Activated CD4-positive, alpha-beta T cell treated with anti-CD3 and anti-CD28 coated beads for 24 hours (primary cell): ENCODE measurements around the gene ZFP92.

ENCODE experiments used
- DNase-seq, 2 donors: peaks; one replicate each; pipeline ENCODE4 v3.0.0-alpha.2; 2020; ENCODE audit warnings: low read depth in 2 of 2

Gene ZFP92

GRCh38 chrX:153408221-153408721 lies 3.0 kb upstream of the ZFP92 start:
- no peak for DNase-seq

GRCh38 chrX:153408871-153409351 lies 2.4 kb upstream of the ZFP92 start:
- DNase-seq, result no peak

GRCh38 chrX:153409414-153410101 lies 1.7 kb upstream of the ZFP92 start:
- no peak for DNase-seq

- no peak for DNase-seq
Observed at GRCh38 chrX:153410373-153410772, 899 bp upstream of the ZFP92 start.

- no peak for DNase-seq
Observed at GRCh38 chrX:153410888-153411254, 401 bp upstream of the ZFP92 start.

DNA sequence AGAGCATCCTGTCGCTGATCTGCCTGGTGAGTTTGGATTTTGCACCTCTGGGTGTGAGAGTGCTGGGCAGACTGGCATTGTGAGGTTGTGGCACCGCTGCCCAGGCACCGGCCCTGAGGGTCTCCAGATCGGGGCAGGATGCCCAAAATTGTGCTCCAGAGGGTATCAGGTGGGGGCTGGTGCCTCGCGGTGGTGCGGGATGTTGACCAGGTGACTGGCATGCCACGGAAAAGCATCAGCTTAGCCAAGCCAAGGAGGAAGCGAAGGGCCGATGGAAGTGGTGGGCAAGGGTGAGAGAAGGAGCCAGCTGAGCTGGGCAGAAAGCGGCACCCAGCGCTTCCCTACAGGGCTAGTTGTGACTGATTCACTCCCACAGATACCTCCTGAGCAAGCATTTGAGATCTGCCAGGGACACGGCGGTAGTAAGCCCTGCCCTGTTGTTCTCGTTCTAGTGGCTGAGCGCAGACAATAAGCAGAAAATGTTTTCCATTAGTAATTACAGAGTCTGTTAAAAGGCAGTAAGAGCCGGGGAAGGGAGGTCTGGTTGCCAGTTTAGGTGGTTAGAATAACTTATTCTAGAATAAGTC lies 809 bp downstream of the ZFP92 start:
- DNase-seq, result no peak

DNA sequence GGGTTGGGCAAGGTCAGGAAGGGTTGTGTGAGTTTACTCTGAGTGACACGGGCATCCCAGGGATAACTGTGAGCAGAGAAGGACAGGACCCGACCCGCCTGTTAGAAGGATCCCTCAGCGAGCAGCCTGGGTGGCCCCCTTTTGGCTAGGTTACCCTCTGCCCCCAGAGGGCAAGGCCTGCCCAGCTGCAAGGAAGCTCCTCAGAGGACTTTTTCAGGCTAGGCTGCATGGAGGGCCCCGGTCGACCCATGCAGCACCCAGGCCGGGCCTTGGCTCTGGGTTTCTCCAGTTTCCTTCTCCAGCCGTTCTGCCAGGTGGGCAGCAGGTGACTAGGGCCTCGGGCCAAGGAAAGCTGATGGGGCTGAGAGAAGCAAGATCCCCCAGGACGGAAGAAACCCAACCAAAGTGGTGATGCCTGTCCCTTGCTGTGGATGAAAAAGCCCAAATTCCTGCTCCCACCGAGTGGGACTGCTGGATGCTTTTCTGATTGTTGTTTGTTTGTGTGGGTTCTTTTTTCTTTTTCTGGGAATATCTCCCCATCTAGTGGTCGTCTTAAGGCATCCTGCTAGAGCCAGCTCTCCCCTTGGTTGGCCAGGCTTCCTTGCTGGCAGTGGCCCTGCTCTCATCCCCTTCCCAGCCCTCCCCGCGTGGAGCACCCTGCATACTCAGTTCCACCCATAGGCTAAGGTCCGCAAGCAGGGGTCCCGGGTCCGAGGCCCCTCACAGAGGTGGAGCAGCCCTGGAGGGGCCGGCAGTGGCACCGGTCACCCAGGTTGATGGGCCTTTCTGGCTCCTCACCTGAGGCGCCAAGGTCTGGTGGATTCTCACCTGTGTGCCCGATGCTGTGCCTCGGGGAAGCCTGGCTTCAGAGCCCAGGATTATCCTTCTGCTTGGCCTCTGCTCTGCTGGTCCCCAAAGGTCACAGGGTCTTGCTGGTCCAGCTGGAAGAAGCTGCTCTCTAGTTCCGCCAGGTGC lies 1.8 kb downstream of the ZFP92 start:
- no peak for DNase-seq

GRCh38 chrX:153413731-153414130 lies 2.5 kb downstream of the ZFP92 start:
- no peak for DNase-seq

GRCh38 chrX:153414856-153415510 lies 3.7 kb downstream of the ZFP92 start:
- no peak for DNase-seq

DNA sequence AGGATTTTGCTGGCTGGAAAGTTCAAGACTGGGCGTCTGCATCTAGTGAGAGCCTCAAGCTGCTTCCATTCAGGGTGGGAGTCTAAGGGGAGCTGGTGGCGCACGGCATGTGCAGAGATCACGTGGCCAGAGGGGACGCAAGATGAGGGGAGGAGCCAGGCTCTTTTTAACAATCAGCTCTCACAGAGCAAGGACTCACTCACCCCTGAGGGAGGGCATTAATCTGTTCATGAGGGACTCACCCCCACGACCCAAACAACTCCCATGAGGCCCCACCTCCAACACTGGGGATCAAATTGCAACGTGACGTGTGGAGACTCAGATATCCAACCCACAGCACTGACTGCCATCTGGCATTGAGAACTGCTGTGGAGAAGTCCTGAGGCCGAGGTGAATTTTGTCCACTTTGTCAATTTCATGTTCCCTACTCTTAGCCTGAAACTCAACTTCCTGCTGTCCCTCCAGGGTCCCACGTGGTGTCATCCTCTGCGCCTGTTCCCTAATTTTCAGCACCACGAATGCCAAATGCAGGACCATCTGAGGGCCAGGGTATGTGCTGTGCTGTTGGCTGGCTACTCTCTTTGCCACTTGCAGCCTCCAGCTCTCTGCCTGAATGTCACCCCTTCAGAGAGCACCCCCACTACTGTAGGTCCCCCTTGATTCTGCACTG lies 5.6 kb downstream of the ZFP92 start:
- no peak for DNase-seq

GRCh38 chrX:153417637-153418036 lies 6.4 kb downstream of the ZFP92 start:
- DNase-seq, result no peak

DNA sequence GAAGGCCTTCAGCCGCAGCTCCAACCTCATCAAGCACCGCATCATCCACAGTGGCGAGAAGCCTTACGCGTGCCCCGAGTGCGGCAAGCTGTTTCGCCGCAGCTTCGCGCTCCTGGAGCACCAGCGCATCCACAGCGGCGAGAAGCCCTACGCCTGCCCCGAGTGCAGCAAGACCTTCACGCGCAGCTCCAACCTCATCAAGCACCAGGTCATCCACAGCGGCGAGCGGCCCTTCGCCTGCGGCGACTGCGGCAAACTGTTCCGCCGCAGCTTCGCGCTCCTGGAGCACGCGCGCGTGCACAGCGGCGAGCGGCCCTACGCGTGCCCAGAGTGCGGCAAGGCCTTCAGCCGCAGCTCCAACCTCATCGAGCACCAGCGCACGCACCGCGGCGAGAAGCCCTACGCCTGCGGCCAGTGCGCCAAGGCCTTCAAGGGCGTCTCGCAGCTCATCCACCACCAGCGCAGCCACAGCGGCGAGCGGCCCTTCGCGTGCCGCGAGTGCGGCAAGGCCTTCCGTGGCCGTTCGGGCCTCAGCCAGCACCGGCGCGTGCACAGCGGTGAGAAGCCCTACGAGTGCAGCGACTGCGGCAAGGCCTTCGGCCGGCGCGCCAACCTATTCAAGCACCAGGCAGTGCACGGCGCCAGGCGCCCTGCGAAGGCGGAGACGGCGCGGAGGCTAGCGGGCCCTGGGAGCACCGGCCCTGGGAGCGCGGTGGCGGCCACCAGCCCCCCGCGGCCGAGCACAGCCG lies 9.8 kb downstream of the ZFP92 start:
- no peak for DNase-seq

GRCh38 chrX:153421856-153422255 lies 10.6 kb downstream of the ZFP92 start:
- DNase-seq, result no peak

DNA sequence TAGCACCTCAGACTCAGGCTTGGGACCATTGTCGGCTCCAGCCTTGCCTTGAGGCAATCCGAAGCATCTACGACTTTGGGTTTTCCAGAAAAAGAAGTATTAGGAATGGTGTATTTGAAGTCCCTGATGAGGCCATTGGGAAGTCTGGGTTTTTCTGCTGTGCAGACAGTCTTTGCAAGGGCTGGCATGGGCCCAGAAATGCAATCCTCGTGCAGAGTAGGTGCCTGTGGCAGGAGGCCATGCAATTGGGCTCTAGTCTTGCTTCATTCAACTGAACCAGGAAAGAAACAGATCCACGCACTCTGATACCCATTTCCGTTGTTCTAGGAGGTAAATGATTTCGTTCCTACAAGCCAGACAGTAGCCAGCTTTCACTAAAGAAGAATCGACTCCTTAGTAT lies 12.4 kb downstream of the ZFP92 start:
- DNase-seq, result no peak

- DNase-seq, result no peak
Observed at GRCh38 chrX:153426204-153426603, 14.9 kb downstream of the ZFP92 start.

GRCh38 chrX:153430796-153431195 lies 19.5 kb downstream of the ZFP92 start:
- no peak for DNase-seq

DNA sequence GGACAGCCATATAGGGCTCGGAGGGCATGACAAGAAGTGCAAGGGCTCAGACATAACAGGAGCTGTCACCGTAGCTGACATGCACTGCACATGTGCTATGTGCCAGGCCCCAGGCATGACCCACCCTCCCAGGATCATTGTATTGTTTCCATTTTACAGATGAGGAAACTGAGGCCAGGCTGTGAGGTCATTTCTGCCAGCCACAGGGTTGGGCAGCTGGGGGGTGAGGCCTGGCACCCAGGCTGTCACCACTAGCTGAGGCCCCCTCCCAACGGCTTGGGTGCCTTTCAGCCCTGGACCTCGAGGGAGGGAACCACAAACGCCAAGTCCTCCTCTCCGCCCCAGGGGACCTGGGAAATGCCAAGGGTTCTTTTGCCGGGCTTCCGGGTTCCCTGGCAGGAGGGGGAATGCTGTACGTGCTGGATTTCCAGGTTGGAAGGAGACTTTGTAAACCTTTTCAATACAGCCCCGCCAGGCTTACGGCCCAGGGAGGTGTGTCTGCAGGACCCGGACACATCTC lies 21.9 kb downstream of the ZFP92 start:
- DNase-seq, result no peak

DNA sequence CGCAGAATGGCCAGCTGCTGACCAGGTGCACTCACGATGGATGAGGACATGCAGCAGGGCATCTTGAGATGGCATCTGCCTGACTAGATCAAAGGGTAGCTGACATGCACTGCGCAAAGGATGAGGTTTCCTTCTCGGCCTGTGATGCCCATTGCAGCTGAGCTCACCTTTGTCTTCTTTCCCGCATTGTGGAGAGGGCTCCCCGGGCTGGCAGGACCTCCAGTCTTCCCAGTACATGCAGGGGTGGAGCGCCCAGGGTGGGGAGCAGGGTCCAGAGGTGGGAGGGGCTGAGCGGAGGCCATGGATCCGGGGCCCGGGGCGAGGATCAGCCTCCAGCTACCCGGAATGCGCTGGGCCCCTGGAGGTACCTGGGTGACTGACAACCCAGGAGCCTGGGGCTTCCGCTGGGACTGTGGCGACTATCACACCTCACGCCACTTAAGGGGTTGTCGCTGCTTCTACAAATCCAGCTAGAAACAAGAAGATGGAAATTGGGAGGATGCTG lies 22.6 kb downstream of the ZFP92 start:
- no peak for DNase-seq

GRCh38 chrX:153434801-153435200 lies 23.5 kb downstream of the ZFP92 start:
- DNase-seq, result no peak

DNA sequence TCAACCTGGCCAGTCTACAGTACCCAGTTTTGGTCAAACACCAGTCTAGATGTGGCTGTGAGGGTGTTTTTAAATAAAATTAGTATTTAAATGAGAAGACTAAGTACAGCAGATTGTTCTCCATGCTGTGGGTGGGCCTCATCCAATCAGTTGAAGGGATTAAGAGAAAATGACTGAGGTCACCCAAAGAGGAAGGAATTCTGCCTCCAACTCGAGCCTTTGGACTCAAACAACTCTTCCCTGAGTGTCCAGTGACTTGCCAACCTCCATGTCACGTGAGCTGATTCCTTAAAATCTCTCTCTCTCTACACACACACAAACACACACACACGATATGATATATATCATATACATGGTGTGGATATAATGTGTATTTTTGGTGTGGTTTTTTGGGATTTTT lies 24.6 kb downstream of the ZFP92 start:
- DNase-seq, result no peak
